Heart left ventricle (tissue), 13 donors: Measurements from ENCODE around the gene HELB.

Source experiments
- CTCF ChIP-seq, 12 donors: fragments of 200-600 bp; sonication (generic) in 4 of 12; IDR thresholded peaks; one replicate each; pipeline versions ENCODE4 v1.5.0 to v1.8.0; 2018 to 2022; ENCODE audit warnings: antibody characterized with exemption in 12 of 12, mild to moderate bottlenecking in 5 of 12
- POLR2A ChIP-seq, 2 donors: fragments of 450-650 bp; IDR thresholded peaks; one replicate each; pipeline ENCODE4 v1.6.1; 2017; ENCODE audit warnings: antibody characterized with exemption in 2 of 2, mild to moderate bottlenecking in 2 of 2, moderate library complexity in 2 of 2
- donor health status: ischemic (EF 13 %, LVEDD 7.1; RV severe dilation, severe dysfunction).
- donor health status: DM: no; HTN: yes; CAD: no.
- donor health status: DM: no; HTN: no; CAD: no.
- donor health status: ischemic (EF 25% LVEDD 6.9; RV normal size, moderate dysfunction).
- donor health status: ischemic (EF 25% LVEDD 5.7; RV mildly dilated, moderate dysfunction).
- donor health status: ischemic (EF 35%, LVEDD 5.7; RV mildly dilated, moderate dysfunction).
- donor health status: nonischemic (EF 11% LVEDD 7.7; RV severe dilation, severe dysfunction).
- donor health status: DM: yes; HTN: yes; CAD: no.
- donor health status: PGD.
- donor health status: ischemic (EF 29% LVEDD 5.4; RV normal size, mild dysfunction).
- donor health status: nonischemic (EF 23%, LVEDD 6.1; RV moderate dilation, normal function).

GRCh38 chr12:66282244-66282643 is 20.0 kb upstream of the HELB start:
- TF ChIP-seq CTCF (IDR thresholded peaks at IDR 0.05) = no peak
- no peak for TF ChIP-seq POLR2A (IDR thresholded peaks at IDR 0.05)
